RWPE2 (cell line): ENCODE measurements around the gene EDN1.
A peak's percentile ranks its signal among the peaks of the same experiment; 100 is the strongest.

Experiments
- ATAC-seq: fragments of 200-7000 bp; cut with Tn5 transposase; 3 replicates; pipeline ENCODE4 v1.9.1; 2021; ENCODE audit warnings: low read depth
- DNase-seq: peaks from one replicate; pipeline ENCODE4 v3.0.0-alpha.2; 2020; ENCODE audit warnings: low spot score
- H3K27ac ChIP-seq: fragments of 450-650 bp; 2 replicates; pipeline ENCODE4 v1.5.1; 2017; ENCODE audit warnings: mild to moderate bottlenecking; ENCODE audit not compliant: poor library complexity, severe bottlenecking
- H3K27me3 ChIP-seq: fragments of 250-450 bp; sonication (Bioruptor Pico); 2 replicates; pipeline ENCODE4 v1.5.1; 2021; ENCODE audit warnings: mild to moderate bottlenecking, moderate library complexity; ENCODE audit not compliant: insufficient read depth, poor library complexity, severe bottlenecking
- H3K36me3 ChIP-seq: fragments of 250-450 bp; sonication (Bioruptor Pico); 2 replicates; pipeline ENCODE4 v1.5.1; 2020; ENCODE audit warnings: low read depth, mild to moderate bottlenecking, moderate library complexity
- H3K4me1 ChIP-seq: fragments of 250-450 bp; sonication (Bioruptor Pico); 2 replicates; pipeline ENCODE4 v1.5.1; 2021; ENCODE audit warnings: mild to moderate bottlenecking, moderate library complexity; ENCODE audit not compliant: insufficient read depth, poor library complexity, severe bottlenecking
- H3K4me3 ChIP-seq: fragments of 250-450 bp; sonication (Bioruptor Pico); 2 replicates; pipeline ENCODE4 v1.5.1; 2021; ENCODE audit warnings: mild to moderate bottlenecking, moderate library complexity; ENCODE audit not compliant: severe bottlenecking
- H3K9me3 ChIP-seq: fragments of 250-450 bp; sonication (Bioruptor Pico); 2 replicates; pipeline ENCODE4 v1.5.1; 2021; ENCODE audit warnings: mild to moderate bottlenecking, moderate library complexity; ENCODE audit not compliant: severe bottlenecking
- TF ChIP-seq, protein P1 (sequence below): fragments of 450-650 bp; IDR thresholded peaks from one replicate; pipeline ENCODE4 v1.5.1; 2017; ENCODE audit warnings: mild to moderate bottlenecking, moderate library complexity; ENCODE audit not compliant: poor library complexity, severe bottlenecking

EDN1 gene

GRCh38 chr6:12262236-12263061 lies 27.7 kb upstream of the EDN1 start:
- H3K27ac ChIP-seq, result no peak overlapping the region
- TF ChIP-seq, protein P1, sequence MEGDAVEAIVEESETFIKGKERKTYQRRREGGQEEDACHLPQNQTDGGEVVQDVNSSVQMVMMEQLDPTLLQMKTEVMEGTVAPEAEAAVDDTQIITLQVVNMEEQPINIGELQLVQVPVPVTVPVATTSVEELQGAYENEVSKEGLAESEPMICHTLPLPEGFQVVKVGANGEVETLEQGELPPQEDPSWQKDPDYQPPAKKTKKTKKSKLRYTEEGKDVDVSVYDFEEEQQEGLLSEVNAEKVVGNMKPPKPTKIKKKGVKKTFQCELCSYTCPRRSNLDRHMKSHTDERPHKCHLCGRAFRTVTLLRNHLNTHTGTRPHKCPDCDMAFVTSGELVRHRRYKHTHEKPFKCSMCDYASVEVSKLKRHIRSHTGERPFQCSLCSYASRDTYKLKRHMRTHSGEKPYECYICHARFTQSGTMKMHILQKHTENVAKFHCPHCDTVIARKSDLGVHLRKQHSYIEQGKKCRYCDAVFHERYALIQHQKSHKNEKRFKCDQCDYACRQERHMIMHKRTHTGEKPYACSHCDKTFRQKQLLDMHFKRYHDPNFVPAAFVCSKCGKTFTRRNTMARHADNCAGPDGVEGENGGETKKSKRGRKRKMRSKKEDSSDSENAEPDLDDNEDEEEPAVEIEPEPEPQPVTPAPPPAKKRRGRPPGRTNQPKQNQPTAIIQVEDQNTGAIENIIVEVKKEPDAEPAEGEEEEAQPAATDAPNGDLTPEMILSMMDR, result no peak

GRCh38 chr6:12263403-12263802 lies 26.8 kb upstream of the EDN1 start:
- ATAC-seq, result no peak

More at GRCh38 chr6:12262236-12263061, 27.7 kb upstream of the EDN1 start:
- H3K36me3 ChIP-seq, result no peaks in the 10 kb centered on the region
- ATAC-seq (no peak), DNase-seq (no peak)
- H3K4me1 ChIP-seq, result no peaks in the 10 kb centered on the region
- no peak overlapping the region for H3K4me3 ChIP-seq
- H3K27me3 ChIP-seq, result no peaks in the 10 kb centered on the region
- H3K9me3 ChIP-seq, result no peaks in the 10 kb centered on the region

DNA sequence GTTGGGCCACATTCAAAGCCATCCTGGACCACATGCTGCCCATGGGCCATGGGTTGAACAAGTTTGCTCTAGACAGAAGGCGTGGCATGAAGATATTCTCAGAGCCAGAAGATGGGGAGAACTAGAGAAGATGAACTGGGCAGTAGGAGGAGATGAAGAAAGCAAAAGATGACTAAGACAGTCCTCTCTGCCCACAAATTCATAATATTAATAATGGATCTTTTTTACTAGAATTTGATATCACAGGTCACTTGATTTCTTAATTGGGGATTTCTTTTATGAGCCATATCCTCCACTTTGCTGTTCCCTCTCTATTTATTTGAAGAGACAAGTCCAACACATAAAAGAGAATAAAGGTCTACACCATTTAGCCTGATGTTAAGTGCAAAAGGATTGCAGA lies 25.5 kb upstream of the EDN1 start:
- Histone ChIP-seq H3K36me3 (no peaks in the 10 kb centered on the region), H3K27me3 (no peaks in the 10 kb centered on the region), H3K4me3 (no peak overlapping the region), H3K4me1 (no peaks in the 10 kb centered on the region), H3K9me3 (no peaks in the 10 kb centered on the region), H3K27ac (no peak overlapping the region)
- no peak for DNase-seq
- ATAC-seq, result no peak
- TF ChIP-seq, protein P1, result no peak

More at GRCh38 chr6:12263403-12263802, 26.8 kb upstream of the EDN1 start:
- Histone ChIP-seq H3K27me3 (no peaks in the 10 kb centered on the region), H3K36me3 (no peaks in the 10 kb centered on the region), H3K27ac (no peak overlapping the region), H3K9me3 (no peaks in the 10 kb centered on the region), H3K4me3 (no peak overlapping the region), H3K4me1 (no peaks in the 10 kb centered on the region)
- DNase-seq, result no peak
- TF ChIP-seq, protein P1, result no peak

DNA sequence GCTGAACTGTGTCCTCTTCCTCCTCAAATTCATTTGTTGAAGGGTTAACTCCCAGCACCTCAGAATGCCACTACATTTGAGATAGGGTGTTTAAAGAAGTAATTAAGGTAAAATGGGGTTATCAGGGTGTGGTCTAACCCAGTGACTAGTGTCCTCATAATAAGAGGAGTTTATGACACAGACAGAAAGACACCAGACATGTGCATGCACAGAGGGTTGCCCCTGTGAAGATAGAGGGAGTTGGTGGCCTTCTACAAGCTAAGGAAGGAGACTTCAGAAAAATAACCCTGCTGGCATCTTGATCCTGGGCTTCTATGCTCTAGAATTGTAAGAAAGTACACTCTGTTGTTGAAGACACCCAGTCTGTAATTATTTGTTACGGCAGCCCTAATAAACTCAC lies 24.9 kb upstream of the EDN1 start:
- H3K4me3 ChIP-seq, result no peak overlapping the region
- H3K27ac ChIP-seq, result no peak overlapping the region
- no peak for ATAC-seq
- H3K36me3 ChIP-seq, result no peaks in the 10 kb centered on the region
- DNase-seq, result no peak
- no peaks in the 10 kb centered on the region for H3K27me3 ChIP-seq
- no peaks in the 10 kb centered on the region for H3K4me1 ChIP-seq
- H3K9me3 ChIP-seq, result no peaks in the 10 kb centered on the region
- TF ChIP-seq, protein P1, result no peak

- TF ChIP-seq, protein P1, result no peak
- Histone ChIP-seq H3K4me3 (no peak overlapping the region), H3K4me1 (no peaks in the 10 kb centered on the region), H3K27ac (no peak overlapping the region), H3K9me3 (no peaks in the 10 kb centered on the region), H3K36me3 (no peaks in the 10 kb centered on the region), H3K27me3 (no peaks in the 10 kb centered on the region)
- no peak for DNase-seq
- ATAC-seq, result peak; percentile 36; the same call in 1 of the 3 replicates
These were observed 24.4 kb upstream of the EDN1 start for GRCh38 chr6:12265791-12266190.
